OCI-LY7 (cell line): Measurements from ENCODE around the gene KDM2A. TPM values are rescaled to one million over a fixed set of nuclear protein-coding genes. Genes with fewer than 3 reads are reported as not detected.

Source experiments
- BruUV-seq: library from RNA; stranded (reverse); fragments of 400-500 nt; replicated peaks from 2 replicates; lab custom pipeline; 2021; lab: Mats Ljungman, UMichigan
- CTCF ChIA-PET: fragments of 300-600 bp; sonication (Branson Sonifier 250); formaldehyde crosslinking; loops from one replicate; lab custom pipeline; 2022; ENCODE audit warnings: antibody characterized with exemption; ENCODE audit not compliant: unreplicated experiment; lab: Charles Lee
- POLR2A ChIA-PET: fragments of 300-600 bp; sonication (Branson Sonifier 250); formaldehyde crosslinking; loops from one replicate; lab custom pipeline; 2022; ENCODE audit warnings: antibody characterized with exemption; lab: Charles Lee
- DNase-seq: peaks from one replicate; pipeline ENCODE4 v3.0.0-alpha.2; 2015; ENCODE audit warnings: low spot score
- H2AFZ ChIP-seq: fragments of 200-600 bp; sonication (generic), shearing (Covaris generic); 2 replicates; pipeline ENCODE4 v1.6.1; 2014; ENCODE audit warnings: mild to moderate bottlenecking, antibody characterized with exemption, low read length, moderate library complexity
- H3K27ac ChIP-seq: fragments of 200-600 bp; sonication (generic); 2 replicates; pipeline ENCODE4 v1.5.1; 2014; ENCODE audit warnings: mixed run types, low read depth, mild to moderate bottlenecking, moderate library complexity, low read length, inconsistent platforms; ENCODE audit not compliant: poor library complexity, severe bottlenecking
- H3K36me3 ChIP-seq: fragments of 200-600 bp; sonication (generic); 2 replicates; pipeline ENCODE4 v1.6.1; 2014; ENCODE audit warnings: mild to moderate bottlenecking, antibody characterized with exemption, low read length, moderate library complexity, mixed read lengths; ENCODE audit not compliant: insufficient read depth
- H3K4me1 ChIP-seq: fragments of 200-600 bp; sonication (generic); 2 replicates; pipeline ENCODE4 v1.5.1; 2014; ENCODE audit warnings: mild to moderate bottlenecking, low read length; ENCODE audit not compliant: insufficient read depth, poor library complexity, severe bottlenecking
- H3K4me2 ChIP-seq: fragments of 200-600 bp; sonication (generic); 2 replicates; pipeline ENCODE4 v1.6.1; 2014; ENCODE audit warnings: mild to moderate bottlenecking, low read length
- H3K4me3 ChIP-seq: fragments of 200-600 bp; sonication (generic); 2 replicates; pipeline ENCODE4 v1.5.1; 2014; ENCODE audit warnings: mild to moderate bottlenecking, low read depth, low read length; ENCODE audit not compliant: poor library complexity, severe bottlenecking
- H3K79me2 ChIP-seq: fragments of 200-600 bp; sonication (generic); 2 replicates; pipeline ENCODE4 v1.6.1; 2016; ENCODE audit warnings: low read depth, mild to moderate bottlenecking, low read length, moderate library complexity, mixed read lengths; ENCODE audit not compliant: insufficient read depth
- H3K9me2 ChIP-seq: fragments of 200-600 bp; sonication (generic); 2 replicates; pipeline ENCODE4 v1.6.1; 2016; ENCODE audit warnings: mild to moderate bottlenecking, low read length, mixed read lengths; ENCODE audit not compliant: insufficient read depth
- H3K9me3 ChIP-seq: fragments of 200-600 bp; sonication (generic); 2 replicates; pipeline ENCODE4 v1.6.1; 2014; ENCODE audit warnings: mild to moderate bottlenecking, mixed run types, low read length, mixed read lengths
- H4K20me1 ChIP-seq: fragments of 200-600 bp; sonication (generic); 2 replicates; pipeline ENCODE4 v1.6.1; 2014; ENCODE audit warnings: mild to moderate bottlenecking, antibody characterized with exemption, low read length, moderate library complexity, mixed read lengths; ENCODE audit not compliant: insufficient read depth
- EZH2phosphoT487 ChIP-seq: fragments of 200-600 bp; sonication (generic); IDR thresholded peaks from 2 replicates; pipeline ENCODE4 v1.6.1; 2018; ENCODE audit warnings: low read depth, borderline replicate concordance, mild to moderate bottlenecking, mixed run types, antibody characterized with exemption, low read length, moderate library complexity, mixed read lengths
- intact Hi-C: fragments of 100-400 bp; cut with micrococcal nuclease; formaldehyde crosslinking; loops from one replicate; pipeline ENCODE4 v1.10.0; 2022; ENCODE audit not compliant: unreplicated experiment
- total RNA-seq, 2 experiments: library from RNA; depleted of rRNA in 1 of 2; stranded (reverse); fragments of >200 nt in 1 of 2; shearing (Covaris generic) in 1 of 2; gene quantifications; 2 replicates each; pipeline ENCODE4 v1.2.3, GENCODE V29; 2014 to 2022
- TF ChIP-seq, protein P1 (sequence below): fragments of 200-600 bp; sonication (generic); conservative IDR thresholded peaks from 2 replicates; pipeline ENCODE4 v1.5.1; 2014; ENCODE audit warnings: mild to moderate bottlenecking, antibody characterized with exemption, low read length, moderate library complexity, mixed read lengths

The KDM2A gene
- total RNA-seq, 2 experiments from 2014 or later, result 31.7 to 66.2 TPM

DNA sequence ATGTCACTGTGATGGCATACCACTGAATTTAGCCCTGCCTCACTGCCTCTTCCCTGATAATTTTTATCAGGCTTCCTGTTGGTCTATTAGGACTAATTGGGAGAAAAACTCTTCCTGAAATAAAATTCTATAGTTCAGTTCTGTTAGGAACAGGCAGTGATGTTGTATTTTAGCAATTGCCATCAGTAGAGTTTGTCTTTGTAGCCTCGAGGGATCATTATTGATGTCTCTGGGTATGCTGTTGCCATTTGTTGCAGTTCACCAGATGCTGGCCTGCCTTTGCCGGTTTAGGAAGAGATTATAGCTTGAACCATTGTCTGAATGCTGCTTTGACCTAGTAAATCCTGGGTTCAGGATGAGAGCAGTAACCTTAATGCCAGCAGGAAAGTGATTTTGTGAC is 41.0 kb downstream of the KDM2A start:
- intact Hi-C loops, result no loop called here
- BruUV-seq, result no TSS peak
- Histone ChIP-seq H3K9me2 (no peaks in the 10 kb centered on the region), H4K20me1 (no peaks in the 10 kb centered on the region), H3K4me1 (no peaks in the 10 kb centered on the region), H3K4me3 (no peak overlapping the region), H3K79me2 (peaks cover 75% of the 10 kb centered on the region), H2AFZ (no peak overlapping the region), H3K4me2 (no peak overlapping the region), H3K27ac (no peak overlapping the region), H3K9me3 (no peaks in the 10 kb centered on the region), H3K36me3 (peaks cover 38% of the 10 kb centered on the region)
- no peak for DNase-seq
- TF ChIP-seq, protein P1, sequence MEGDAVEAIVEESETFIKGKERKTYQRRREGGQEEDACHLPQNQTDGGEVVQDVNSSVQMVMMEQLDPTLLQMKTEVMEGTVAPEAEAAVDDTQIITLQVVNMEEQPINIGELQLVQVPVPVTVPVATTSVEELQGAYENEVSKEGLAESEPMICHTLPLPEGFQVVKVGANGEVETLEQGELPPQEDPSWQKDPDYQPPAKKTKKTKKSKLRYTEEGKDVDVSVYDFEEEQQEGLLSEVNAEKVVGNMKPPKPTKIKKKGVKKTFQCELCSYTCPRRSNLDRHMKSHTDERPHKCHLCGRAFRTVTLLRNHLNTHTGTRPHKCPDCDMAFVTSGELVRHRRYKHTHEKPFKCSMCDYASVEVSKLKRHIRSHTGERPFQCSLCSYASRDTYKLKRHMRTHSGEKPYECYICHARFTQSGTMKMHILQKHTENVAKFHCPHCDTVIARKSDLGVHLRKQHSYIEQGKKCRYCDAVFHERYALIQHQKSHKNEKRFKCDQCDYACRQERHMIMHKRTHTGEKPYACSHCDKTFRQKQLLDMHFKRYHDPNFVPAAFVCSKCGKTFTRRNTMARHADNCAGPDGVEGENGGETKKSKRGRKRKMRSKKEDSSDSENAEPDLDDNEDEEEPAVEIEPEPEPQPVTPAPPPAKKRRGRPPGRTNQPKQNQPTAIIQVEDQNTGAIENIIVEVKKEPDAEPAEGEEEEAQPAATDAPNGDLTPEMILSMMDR, result no peak
- no peak for TF ChIP-seq EZH2phosphoT487
- POLR2A ChIA-PET, result no interaction called here
- CTCF ChIA-PET, result no interaction called here

DNA sequence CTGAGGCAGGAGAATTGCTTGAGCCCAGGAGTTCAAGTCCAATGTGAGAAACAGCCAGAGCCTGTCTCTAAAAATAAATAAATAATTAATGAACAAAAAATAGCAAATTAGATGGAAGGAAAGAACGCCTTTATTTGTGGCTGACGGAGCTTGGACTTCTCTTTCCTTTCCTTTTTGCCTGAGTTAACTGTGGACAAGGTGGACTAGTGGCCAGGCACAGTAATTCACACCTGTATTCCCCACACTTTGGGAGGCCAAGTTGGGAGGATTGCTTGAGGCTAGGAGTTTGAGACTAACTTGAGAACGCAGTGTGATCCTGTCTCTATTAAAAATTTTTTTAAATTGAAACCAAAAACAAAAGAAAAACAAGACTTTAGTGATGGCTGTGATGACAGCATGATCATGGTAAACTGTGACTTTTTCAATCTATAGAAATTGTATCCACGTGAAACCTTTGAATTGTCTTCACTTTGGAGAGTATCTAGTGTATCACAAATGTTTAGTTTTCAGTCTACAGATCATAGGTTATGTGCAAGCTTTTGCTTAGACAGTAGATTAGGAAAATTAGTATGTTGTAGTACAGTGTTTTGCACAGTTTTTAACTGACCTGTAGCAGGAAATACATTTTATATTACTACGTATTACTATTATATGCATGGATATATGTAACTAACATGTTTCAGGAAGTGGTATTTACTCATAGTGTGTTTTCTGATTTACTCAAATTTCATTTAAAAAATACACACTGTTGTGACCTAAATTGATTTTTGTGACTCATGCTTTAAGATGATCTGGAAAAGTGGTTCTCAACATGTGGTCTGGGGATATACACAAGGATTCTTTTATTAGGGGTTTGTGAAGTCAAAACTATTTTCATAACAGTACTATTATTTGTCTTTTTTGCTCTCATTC is 42.1 kb downstream of the KDM2A start:
- ChIA-PET CTCF (no interaction called here), POLR2A (no interaction called here)
- DNase-seq, result no peak
- no peak overlapping the region for H3K27ac ChIP-seq
- intact Hi-C loops, result no loop called here
- no peak overlapping the region for H3K4me3 ChIP-seq
- peaks cover 36% of the 10 kb centered on the region for H3K36me3 ChIP-seq
- H3K79me2 ChIP-seq, result peaks cover 82% of the 10 kb centered on the region
- no peak overlapping the region for H2AFZ ChIP-seq
- peaks cover 2% of the 10 kb centered on the region for H3K4me1 ChIP-seq
- H3K4me2 ChIP-seq, result no peak overlapping the region
- TF ChIP-seq EZH2phosphoT487, result no peak
- TF ChIP-seq, protein P1, result 0 out of 2 replicates have a peak, but pooled peaks have one; percentile 13
- peaks cover 6% of the 10 kb centered on the region; the same call in 1 of the 2 replicates for H4K20me1 ChIP-seq
- H3K9me3 ChIP-seq, result no peaks in the 10 kb centered on the region
- BruUV-seq, result no TSS peak
- H3K9me2 ChIP-seq, result no peaks in the 10 kb centered on the region

DNA sequence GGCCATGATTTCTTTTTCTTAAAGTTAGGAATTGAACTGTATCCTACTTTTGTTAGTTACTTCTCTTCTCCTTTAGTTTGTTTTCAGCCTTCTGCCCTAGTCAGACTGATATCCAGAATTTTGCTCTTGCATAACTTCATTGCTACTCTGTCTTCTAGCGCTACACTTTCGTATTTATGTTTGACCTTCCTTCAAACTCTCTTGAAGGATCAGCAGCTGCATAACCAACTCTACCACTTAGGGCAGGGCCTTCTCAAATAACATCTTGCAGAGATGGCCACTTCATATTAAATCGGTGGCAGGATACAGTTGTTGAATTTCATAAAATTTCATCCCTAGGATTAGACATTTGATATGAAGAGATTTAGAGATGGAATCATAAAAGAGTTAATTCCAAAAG is 43.9 kb downstream of the KDM2A start:
- ChIA-PET POLR2A (no interaction called here), CTCF (interaction anchor here (0.6 kb wide), 1 partner anchor 82 kb away, joined by 3 read pairs; no protein-coding TSS in a partner anchor)
- no peaks in the 10 kb centered on the region for H3K9me2 ChIP-seq
- H3K9me3 ChIP-seq, result no peaks in the 10 kb centered on the region
- intact Hi-C loops, result no loop called here
- no peak overlapping the region for H3K4me3 ChIP-seq
- no TSS peak for BruUV-seq
- H3K27ac ChIP-seq, result no peak overlapping the region
- H3K36me3 ChIP-seq, result peaks cover 35% of the 10 kb centered on the region
- H3K79me2 ChIP-seq, result peaks cover 86% of the 10 kb centered on the region
- peaks cover 11% of the 10 kb centered on the region; the same call in 1 of the 2 replicates for H4K20me1 ChIP-seq
- peaks cover 2% of the 10 kb centered on the region for H3K4me1 ChIP-seq
- H3K4me2 ChIP-seq, result no peak overlapping the region
- DNase-seq, result no peak
- no peak overlapping the region for H2AFZ ChIP-seq
- TF ChIP-seq EZH2phosphoT487, result no peak
- TF ChIP-seq, protein P1, result no peak
